Activated CD8-positive, alpha-beta T cell treated with anti-CD3 and anti-CD28 coated beads for 36 hours (primary cell): Measurements from ENCODE around the gene RAP1A. TPM values are rescaled to one million over a fixed set of nuclear protein-coding genes. Genes with fewer than 3 reads are reported as not detected.

Experiments
- ATAC-seq: fragments of 200-7000 bp; cut with Tn5 transposase; one replicate; pipeline ENCODE4 v1.10.0; 2021; ENCODE audit warnings: mild to moderate bottlenecking, moderate library complexity
- CTCF ChIA-PET: fragments of 350-600 bp; sonication (Branson Sonifier 250); formaldehyde crosslinking; loops from one replicate; lab custom pipeline; 2021; ENCODE audit warnings: antibody characterized with exemption; lab: Charles Lee
- POLR2A ChIA-PET: fragments of 350-600 bp; sonication (Branson Sonifier 250); formaldehyde crosslinking; loops from one replicate; lab custom pipeline; 2021; ENCODE audit warnings: antibody characterized with exemption; lab: Charles Lee
- DNase-seq: peaks from one replicate; pipeline ENCODE4 v3.0.0-alpha.2; 2020
- H3K27ac Mint-ChIP-seq: one replicate; pipeline ENCODE4 v1.8.0; 2021; ENCODE audit warnings: mild to moderate bottlenecking, mixed read lengths
- H3K27me3 Mint-ChIP-seq: one replicate; pipeline ENCODE4 v1.8.0; 2021; ENCODE audit warnings: mixed read lengths
- H3K36me3 Mint-ChIP-seq: one replicate; pipeline ENCODE4 v1.8.0; 2021; ENCODE audit warnings: low read depth, mixed read lengths
- H3K4me1 Mint-ChIP-seq: one replicate; pipeline ENCODE4 v1.8.0; 2021; ENCODE audit warnings: low read depth, mixed read lengths
- H3K4me3 Mint-ChIP-seq: one replicate; pipeline ENCODE4 v1.8.0; 2021; ENCODE audit warnings: mild to moderate bottlenecking, moderate library complexity, mixed read lengths
- H3K9me3 Mint-ChIP-seq: one replicate; pipeline ENCODE4 v1.8.0; 2021; ENCODE audit warnings: mixed read lengths
- CTCF ChIP-seq: fragments of 200-600 bp; IDR thresholded peaks from one replicate; pipeline ENCODE4 v1.8.0; 2022; ENCODE audit warnings: antibody characterized with exemption, mild to moderate bottlenecking
- intact Hi-C: fragments of 100-400 bp; cut with micrococcal nuclease; formaldehyde crosslinking; loops from one replicate; pipeline ENCODE4 v1.10.0; 2022
- total RNA-seq, 2 experiments: library from RNA; stranded (reverse); gene quantifications; one replicate each; pipeline ENCODE4 v1.2.3, GENCODE V29; 2021

The RAP1A gene
- total RNA-seq, 2 experiments from 2014 or later: 197 to 198 TPM

- H3K36me3 Mint-ChIP-seq: no peaks in the 10 kb centered on the region
- CTCF ChIA-PET: interaction anchor here (0.6 to 2.1 kb wide), 9 partner anchors 8 to 185 kb away, joined by 3 to 6 read pairs (median 4); no protein-coding TSS in a partner anchor
- DNase-seq (no peak), ATAC-seq (no peak)
- H3K4me1 Mint-ChIP-seq: peaks cover 4% of the 10 kb centered on the region
- H3K4me3 Mint-ChIP-seq: no peak overlapping the region
- H3K9me3 Mint-ChIP-seq: no peaks in the 10 kb centered on the region
- no peak overlapping the region for H3K27ac Mint-ChIP-seq
- intact Hi-C loops: no loop called here
- no peak for TF ChIP-seq CTCF
- no peaks in the 10 kb centered on the region for H3K27me3 Mint-ChIP-seq
- POLR2A ChIA-PET: interaction anchor here (0.6 to 1.6 kb wide), 5 partner anchors 9 to 105 kb away, joined by 3 to 5 read pairs (median 3); no protein-coding TSS in a partner anchor
Observed at GRCh38 chr1:111582644-111583618, 36.7 kb upstream of the RAP1A start.

- no peaks in the 10 kb centered on the region for H3K9me3 Mint-ChIP-seq
- ChIA-PET CTCF (interaction anchor here (0.7 to 2.0 kb wide), 5 partner anchors 27 to 83 kb away, joined by 3 to 8 read pairs (median 3); partner anchors contain the start of genes ADORA3 and TMIGD3), POLR2A (interaction anchor here (0.6 to 11.7 kb wide), 2 partner anchors 33 to 42 kb away, joined by 3 to 125 read pairs; partner anchors contain the start of gene RAP1A)
- H3K36me3 Mint-ChIP-seq: no peaks in the 10 kb centered on the region
- H3K27me3 Mint-ChIP-seq: no peaks in the 10 kb centered on the region
- no peak for DNase-seq
- peaks cover 10% of the 10 kb centered on the region for H3K4me1 Mint-ChIP-seq
- no peak for TF ChIP-seq CTCF
- H3K4me3 Mint-ChIP-seq: no peak overlapping the region
- ATAC-seq: no peak
- no peak overlapping the region for H3K27ac Mint-ChIP-seq
- intact Hi-C loops: no loop called here
Observed at GRCh38 chr1:111585447-111586086, 34.0 kb upstream of the RAP1A start.

GRCh38 chr1:111586112-111586511 is 33.5 kb upstream of the RAP1A start:
- ChIA-PET POLR2A (interaction anchor here (0.6 to 11.7 kb wide), 4 partner anchors 19 to 69 kb away, joined by 3 to 125 read pairs (median 7); partner anchors contain the start of gene RAP1A), CTCF (interaction anchor here (1.1 to 2.0 kb wide), 5 partner anchors 15 to 83 kb away, joined by 3 to 8 read pairs (median 4); partner anchors contain the start of genes ADORA3 and TMIGD3)
- no peaks in the 10 kb centered on the region for H3K27me3 Mint-ChIP-seq
- H3K9me3 Mint-ChIP-seq: no peaks in the 10 kb centered on the region
- DNase-seq (no peak), ATAC-seq (no peak)
- H3K4me3 Mint-ChIP-seq: no peak overlapping the region
- H3K36me3 Mint-ChIP-seq: no peaks in the 10 kb centered on the region
- no peak for TF ChIP-seq CTCF
- intact Hi-C loops: no loop called here
- no peak overlapping the region for H3K27ac Mint-ChIP-seq
- H3K4me1 Mint-ChIP-seq: peaks cover 15% of the 10 kb centered on the region

GRCh38 chr1:111587509-111588174 is 31.9 kb upstream of the RAP1A start:
- intact Hi-C loops: no loop called here
- POLR2A ChIA-PET: interaction anchor here (0.8 to 11.7 kb wide), 11 partner anchors 9 to 81 kb away, joined by 3 to 125 read pairs (median 5); partner anchors contain the start of gene RAP1A

More at GRCh38 chr1:111587509-111588174, 31.9 kb upstream of the RAP1A start:
- Mint-ChIP-seq H3K4me1 (peaks cover 29% of the 10 kb centered on the region), H3K4me3 (no peak overlapping the region), H3K9me3 (no peaks in the 10 kb centered on the region), H3K36me3 (no peaks in the 10 kb centered on the region), H3K27ac (no peak overlapping the region), H3K27me3 (no peaks in the 10 kb centered on the region)
- DNase-seq (no peak), ATAC-seq (peak; percentile 38)
- no peak for TF ChIP-seq CTCF
- CTCF ChIA-PET: interaction anchor here (0.7 to 2.7 kb wide), 12 partner anchors 9 to 182 kb away, joined by 3 to 14 read pairs (median 4); no protein-coding TSS in a partner anchor
